GM21423 (cell line): ENCODE results near the gene TMEM272.

ENCODE experiments used
- ATAC-seq: cut with Tn5 transposase; IDR thresholded peaks from one replicate; pipeline ENCODE4 v1.9.1; 2021; ENCODE audit warnings: mild to moderate bottlenecking, moderate library complexity; ENCODE audit not compliant: unreplicated experiment

Gene TMEM272

GRCh38 chr13:51844862-51845573 is at the start of gene TMEM272:
Gene TMEM272 (minus strand): TSS chr13:51845177. CDS start chr13:51838530, 6,647 bp downstream.
- no peak for ATAC-seq

GRCh38 chr13:51894239-51894638 is 49.3 kb upstream of the TMEM272 start:
- ATAC-seq = no peak

- ATAC-seq = no peak
These were observed 47.7 kb upstream of the TMEM272 start for GRCh38 chr13:51892657-51893056.

- no peak for ATAC-seq
These were observed 42.5 kb upstream of the TMEM272 start for GRCh38 chr13:51887468-51887867.

GRCh38 chr13:51885651-51886050 is 40.7 kb upstream of the TMEM272 start:
- ATAC-seq = no peak

GRCh38 chr13:51883226-51883600 is 38.2 kb upstream of the TMEM272 start:
- no peak for ATAC-seq

- no peak for ATAC-seq
These were observed 37.7 kb upstream of the TMEM272 start for GRCh38 chr13:51882570-51883225.

- ATAC-seq = no peak
These were observed 36.3 kb upstream of the TMEM272 start for GRCh38 chr13:51881296-51881695.

- no peak for ATAC-seq
These were observed 34.2 kb upstream of the TMEM272 start for GRCh38 chr13:51879133-51879532.

- ATAC-seq = no peak
These were observed 29.7 kb upstream of the TMEM272 start for GRCh38 chr13:51874651-51875050.

GRCh38 chr13:51873837-51874236 is 28.9 kb upstream of the TMEM272 start:
- no peak for ATAC-seq

- no peak for ATAC-seq
These were observed 28.3 kb upstream of the TMEM272 start for GRCh38 chr13:51873117-51873798.

- ATAC-seq = no peak
These were observed 25.6 kb upstream of the TMEM272 start for GRCh38 chr13:51870616-51871015.

- no peak for ATAC-seq
These were observed 24.9 kb upstream of the TMEM272 start for GRCh38 chr13:51869916-51870315.

GRCh38 chr13:51867062-51867461 is 22.1 kb upstream of the TMEM272 start:
- ATAC-seq = no peak

GRCh38 chr13:51865838-51866237 is 20.9 kb upstream of the TMEM272 start:
- ATAC-seq = no peak

GRCh38 chr13:51862957-51863356 is 18.0 kb upstream of the TMEM272 start:
- ATAC-seq = no peak

GRCh38 chr13:51861723-51862300 is 16.8 kb upstream of the TMEM272 start, which contains the start of gene CCDC70:
Gene CCDC70 (plus strand): TSS chr13:51861969. CDS start chr13:51865412, 3,443 bp downstream.
- ATAC-seq = no peak

- no peak for ATAC-seq
These were observed 13.7 kb upstream of the TMEM272 start for GRCh38 chr13:51858433-51859247.

GRCh38 chr13:51856998-51857397 is 12.0 kb upstream of the TMEM272 start:
- ATAC-seq = no peak
